GM21367 (cell line): ENCODE measurements around the gene HSPB7.
"Not testable (repeated sequence)": the region's sequence is repeated elsewhere in the genome, so short reads cannot be mapped to it uniquely, and the experiment has no call there.

Experiments
- ATAC-seq: cut with Tn5 transposase; IDR thresholded peaks from one replicate; pipeline ENCODE4 v1.9.1; 2021; ENCODE audit not compliant: unreplicated experiment

HSPB7 gene

DNA sequence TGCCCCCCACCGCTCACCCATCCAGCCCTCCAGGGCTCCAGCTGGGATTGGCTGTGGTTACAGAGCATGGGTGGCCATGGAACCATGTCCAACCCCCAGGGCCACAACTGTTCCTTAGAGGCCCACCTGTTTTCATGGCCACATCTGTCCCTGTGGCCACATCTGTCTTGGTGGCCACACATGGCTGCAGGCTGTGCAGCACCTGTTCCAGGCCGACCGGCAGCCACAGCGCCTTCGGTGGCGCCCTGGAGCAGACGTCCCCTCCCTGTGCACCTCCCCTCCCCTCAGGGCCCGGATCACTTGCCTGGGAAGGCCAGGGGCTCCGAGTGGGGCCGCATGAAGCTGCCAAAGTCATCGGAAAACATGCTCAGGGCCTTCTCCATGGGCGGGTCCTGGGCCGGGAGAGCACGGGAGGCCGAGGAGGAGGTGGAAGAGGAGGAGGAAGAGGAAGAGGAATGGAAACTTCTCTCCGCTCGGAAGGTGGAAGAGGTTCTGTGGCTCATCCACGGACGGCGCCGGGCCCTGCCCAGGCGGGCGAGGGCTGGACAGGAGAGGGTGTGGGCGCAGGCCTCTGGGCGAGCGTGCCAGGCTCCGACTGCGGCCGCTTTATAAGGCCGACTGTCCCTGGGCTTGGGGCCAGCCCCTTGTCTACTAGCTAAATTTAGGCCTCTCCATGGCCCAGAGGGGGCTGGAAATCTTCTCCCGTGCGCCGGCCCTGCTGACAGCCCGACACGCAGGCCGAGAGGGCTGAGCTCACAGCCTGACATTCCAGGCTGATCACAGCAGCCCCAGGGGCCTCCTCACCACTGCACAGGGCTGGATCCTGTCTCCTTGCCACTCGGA lies at the start of gene HSPB7:
Gene HSPB7 (minus strand): TSS at position 583 of the 843 bp plus-strand sequence. CDS start 80 bp downstream, at position 503.
- no peak for ATAC-seq

DNA sequence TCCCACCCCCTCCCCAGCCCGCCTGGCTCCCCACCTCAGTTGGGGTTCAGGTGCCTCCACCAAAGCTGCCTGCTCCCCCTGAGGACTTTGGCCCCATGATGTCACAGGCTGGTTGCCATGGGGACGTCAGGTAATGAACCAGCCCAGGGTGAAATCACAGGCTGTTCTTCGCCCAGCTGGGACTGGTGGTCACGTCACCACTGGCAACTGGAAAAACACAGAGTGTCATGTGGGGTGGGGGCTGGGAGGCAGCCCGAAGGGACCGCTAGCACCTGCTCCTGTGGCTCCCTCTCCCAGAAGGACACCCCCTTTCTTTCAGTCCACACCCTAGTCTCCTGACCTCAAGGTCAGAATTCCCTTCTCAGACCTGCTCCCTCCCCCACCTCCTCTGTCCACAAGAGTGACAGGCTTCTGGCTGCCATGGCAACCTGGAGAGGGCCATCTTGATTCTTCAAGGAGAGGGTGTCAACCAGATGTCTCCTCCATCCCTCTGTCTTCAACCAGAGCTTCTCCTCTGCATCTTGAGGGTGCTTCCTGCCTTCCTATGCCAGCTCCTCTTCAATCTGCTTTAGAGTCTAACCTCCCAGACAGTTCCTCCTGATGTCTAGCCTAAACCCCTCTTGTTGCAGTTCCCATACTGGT lies 49.4 kb upstream of the HSPB7 start:
- ATAC-seq, result no peak

DNA sequence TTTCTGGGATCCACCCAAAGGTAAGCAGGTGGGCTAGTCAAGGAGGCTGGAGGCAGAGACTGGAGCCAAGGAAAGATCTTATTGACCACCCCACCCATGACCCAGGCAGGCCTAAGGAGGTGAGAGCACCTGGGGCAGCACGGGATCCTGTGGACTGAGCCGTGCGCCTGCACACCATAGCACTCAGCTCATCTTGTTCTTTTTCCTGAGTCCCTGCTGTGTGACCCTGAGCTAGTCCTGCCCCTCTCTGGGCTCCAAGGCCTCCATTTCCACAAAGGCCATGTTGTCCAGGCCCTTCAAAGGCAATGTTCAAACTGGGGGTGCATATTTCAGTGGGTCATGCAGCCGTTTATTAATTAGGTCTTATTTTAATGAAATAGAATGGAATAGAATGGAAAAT lies 48.4 kb upstream of the HSPB7 start:
- ATAC-seq, result no peak

DNA sequence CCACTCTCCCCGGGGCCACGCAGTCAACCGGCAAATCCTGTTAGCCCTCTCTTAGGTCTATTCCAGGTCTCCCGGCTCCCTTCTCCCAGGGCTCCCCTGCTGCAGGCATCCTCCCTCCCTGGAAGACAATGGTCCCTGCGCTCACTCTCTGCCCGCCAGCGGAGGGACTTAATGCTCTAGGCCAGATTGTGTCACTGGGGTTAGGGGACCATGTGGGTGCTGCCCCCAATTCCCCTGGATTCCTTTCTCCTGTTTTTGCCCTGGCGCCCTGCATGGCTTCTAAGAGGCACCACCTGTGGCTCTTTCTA lies 47.4 kb upstream of the HSPB7 start:
- ATAC-seq, result no peak

DNA sequence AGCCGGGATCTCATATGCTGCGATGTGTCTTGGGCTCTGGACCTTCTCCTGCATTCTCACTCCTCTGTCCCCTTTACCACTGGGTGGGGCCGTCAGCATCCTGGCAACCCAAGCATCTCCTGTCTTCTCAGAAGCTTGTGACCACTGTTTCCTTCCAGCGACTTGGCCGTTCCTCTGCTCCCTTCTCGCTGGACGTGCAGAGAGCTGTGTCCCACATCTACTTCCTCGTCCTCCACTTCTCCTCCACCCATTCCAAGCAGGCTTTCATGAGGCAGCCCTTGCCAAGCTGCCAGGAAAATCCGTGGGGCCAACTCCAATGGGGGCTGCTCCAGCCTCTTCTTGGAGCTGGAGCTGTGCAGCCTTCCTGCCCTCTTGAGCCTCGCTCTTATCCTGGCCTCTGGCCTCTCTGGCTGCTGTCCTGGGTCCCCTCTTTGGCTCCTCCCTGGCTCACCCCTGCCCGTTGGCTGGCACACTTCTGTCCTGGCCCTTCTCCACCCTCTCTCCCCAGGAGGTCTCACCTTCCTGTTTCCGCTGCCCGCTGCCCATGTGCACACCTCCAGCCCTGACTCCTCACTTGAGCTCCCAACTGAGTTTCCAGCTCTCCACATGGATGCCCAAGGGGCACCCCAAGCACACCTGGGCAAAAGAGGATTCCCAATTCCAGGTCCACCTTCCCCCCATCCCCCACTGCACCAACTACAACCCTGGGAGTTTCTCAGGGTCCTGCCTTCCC lies 46.9 kb upstream of the HSPB7 start:
- ATAC-seq, result no peak

DNA sequence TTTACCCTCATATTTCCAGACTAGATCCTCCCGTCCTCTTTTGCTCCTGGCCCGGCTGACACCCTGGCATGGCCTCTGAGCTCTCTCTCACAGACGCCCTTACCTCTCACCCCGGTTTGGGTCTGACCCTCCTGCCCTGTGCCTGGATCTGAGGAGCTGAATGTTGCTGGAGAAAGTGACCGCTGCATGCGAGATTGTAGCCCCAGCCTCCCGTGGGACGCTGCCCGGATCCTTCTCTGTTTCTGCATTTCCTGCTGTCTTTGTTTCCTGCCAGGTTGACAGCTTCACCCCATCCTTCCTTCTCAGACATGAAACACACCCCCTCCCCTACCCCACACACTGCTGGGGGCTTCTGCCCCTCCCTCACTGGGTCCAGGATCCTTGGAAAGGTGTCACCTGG lies 46.1 kb upstream of the HSPB7 start:
- ATAC-seq, result no peak

DNA sequence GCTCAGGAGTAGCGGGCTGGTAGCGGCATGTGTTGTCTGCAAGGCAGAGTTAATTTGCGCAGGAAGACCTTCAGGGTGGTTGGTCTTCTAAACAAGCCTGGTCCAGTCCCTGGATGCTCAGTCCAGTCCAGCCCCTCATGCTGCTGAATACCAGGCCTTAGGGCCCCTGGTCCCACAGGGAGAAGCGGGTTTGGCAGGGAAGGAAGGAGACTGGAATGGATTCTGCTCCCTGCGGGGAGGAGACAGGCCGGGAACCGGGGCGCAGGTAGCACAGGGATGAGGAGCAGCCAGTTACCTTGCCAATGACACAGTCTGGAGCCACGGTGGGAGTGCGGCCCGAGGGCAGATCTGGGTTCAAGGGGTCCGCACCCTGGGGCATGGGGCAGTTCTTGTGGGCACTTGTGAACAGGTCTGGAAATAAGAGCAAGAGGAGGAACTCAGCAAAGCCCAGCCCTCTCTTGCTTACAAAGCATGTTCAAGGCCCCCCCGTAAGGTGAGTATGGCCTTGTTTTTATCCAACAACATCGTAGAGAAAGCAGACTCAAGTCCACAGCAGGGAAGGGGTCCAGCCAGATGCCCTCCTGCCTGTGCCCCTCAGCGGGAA lies 45.5 kb upstream of the HSPB7 start:
- no peak for ATAC-seq

DNA sequence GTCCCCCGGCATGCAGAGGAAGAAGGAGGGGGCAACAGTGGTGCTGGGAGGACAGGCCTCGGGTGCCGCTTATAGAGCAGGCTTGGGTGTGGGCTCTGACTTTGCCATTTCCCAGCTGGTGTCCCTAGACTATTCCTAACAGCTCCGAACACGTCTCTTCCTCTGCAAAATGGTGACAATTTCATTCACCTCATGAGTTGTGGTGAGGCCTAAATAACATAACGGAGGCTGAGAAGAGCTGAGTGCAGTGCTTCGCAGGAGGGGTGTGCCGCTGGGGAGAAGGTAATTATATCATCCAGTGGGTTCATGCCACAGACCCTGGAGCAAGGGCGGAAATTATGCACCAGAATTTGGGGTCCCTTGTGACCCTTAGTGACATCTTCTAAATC lies 44.8 kb upstream of the HSPB7 start:
- not testable (repeated sequence) for ATAC-seq

DNA sequence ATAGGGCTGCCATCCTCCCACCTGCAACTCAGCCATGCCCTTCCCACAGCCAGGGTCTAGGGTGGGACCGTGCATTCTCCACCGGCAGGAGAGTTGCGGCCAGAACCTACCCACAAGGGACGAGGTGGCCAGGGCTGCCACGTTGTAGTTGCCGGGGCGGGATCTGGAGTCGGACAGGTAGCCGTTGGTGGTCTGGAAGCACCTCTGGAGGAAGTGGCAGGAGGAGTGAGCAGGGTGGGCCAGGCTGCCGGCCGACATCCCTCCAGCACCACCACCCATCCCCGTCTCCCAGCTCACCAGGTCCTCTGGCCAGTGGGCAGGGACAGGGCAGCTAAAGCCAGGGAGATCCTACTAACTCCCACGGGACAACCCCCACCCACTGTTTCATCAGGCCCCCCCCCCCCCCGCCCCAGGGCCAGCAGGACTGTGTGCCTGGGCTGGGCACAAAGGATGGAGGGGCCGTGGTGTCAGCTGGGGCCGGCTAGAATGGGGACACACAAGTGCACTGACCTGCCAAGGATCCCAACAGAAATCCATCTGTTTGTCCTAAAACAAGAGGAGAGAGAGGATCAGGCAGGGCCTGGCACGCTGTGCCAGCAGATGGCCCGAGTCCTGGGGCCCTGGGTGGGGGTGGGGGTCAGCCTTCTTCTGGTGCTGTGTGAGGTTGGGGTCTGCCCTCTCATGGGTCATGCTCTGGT lies 44.3 kb upstream of the HSPB7 start:
- ATAC-seq, result not testable (repeated sequence)

DNA sequence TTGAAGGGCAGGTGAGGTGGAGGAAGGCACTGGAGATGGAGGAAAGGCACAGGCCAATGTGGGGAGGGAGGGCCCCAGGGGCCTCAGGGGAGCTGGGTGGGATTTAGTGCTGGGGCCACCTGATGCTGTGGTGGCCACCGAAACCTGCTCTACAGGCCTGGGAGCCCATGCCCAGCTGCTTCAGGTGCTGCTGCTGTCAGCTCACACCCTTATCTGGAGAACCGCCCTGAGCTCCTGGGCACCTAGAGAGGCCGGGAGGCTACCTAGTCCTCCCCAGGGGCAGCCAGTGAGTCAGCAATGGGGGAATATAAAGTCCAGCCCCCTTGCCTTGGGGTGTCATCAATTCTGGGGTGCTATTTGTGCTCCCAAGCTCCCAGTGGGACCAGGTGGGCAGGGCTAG lies 43.4 kb upstream of the HSPB7 start:
- ATAC-seq, result no peak

DNA sequence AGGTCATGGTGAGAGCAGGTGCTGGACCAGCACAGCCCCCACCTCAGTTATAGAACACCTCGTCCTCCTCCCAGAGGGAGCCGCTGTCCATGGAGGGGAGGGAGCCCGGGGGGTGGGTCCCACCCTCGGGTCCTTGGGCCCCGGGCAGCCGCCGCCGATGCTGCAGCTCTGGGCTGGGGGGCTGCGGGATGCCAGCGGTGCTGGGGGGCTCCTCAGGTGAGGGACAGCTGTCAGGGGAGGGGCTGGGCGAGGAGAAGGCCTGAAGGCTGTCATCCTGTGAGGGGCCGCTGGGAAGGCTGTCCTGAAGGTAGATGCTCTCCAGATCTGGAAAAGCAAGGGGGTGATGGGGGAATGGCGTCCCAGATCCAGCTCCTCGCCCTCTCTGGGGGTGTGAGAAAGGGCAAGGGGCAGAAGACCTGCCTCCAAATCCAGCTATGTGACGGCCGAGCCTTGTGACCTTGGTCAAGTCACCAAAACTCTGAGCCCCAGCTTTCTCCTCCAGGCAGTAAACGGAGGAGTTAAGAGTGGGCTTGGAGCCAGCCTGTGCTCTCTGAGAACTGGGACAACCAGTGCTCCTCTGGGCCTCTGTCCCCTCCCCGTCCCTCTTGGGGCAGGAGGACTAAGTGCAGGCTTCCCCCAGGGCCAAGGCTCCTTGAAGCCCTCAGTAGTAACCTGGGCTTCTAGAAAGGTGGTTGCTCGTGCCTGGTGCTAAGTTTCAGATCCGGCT lies 40.7 kb upstream of the HSPB7 start:
- ATAC-seq, result not testable (repeated sequence)

DNA sequence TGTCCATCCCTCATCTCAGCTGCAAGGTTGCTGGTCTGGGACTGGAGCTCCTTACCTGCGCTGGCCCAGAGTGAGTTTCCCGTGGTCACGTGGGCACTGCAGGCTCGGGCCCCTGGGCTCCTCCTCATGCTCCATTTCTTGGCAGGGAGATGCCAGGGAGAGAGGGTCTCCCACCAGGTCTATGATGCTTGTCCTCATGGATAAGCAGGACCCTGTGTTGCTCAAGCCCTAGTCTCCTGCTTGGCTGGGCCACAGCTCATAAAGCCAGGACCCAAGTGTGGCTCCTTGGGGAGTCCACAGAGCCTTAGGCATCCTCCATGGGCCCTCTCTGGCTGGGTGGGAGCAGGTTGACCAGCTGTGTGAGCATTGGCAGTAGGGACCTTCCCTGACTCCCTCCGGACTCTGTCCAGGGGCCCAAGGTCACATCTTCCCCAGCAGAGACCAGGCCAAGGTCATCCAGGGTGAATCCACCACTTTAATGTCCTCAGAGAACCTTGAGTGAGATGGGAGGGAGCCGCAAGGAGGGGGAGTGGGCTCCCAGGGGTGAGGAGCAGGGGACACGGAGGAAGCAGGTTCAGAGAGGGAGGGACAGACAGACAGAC lies 39.6 kb upstream of the HSPB7 start:
- not testable (repeated sequence) for ATAC-seq

DNA sequence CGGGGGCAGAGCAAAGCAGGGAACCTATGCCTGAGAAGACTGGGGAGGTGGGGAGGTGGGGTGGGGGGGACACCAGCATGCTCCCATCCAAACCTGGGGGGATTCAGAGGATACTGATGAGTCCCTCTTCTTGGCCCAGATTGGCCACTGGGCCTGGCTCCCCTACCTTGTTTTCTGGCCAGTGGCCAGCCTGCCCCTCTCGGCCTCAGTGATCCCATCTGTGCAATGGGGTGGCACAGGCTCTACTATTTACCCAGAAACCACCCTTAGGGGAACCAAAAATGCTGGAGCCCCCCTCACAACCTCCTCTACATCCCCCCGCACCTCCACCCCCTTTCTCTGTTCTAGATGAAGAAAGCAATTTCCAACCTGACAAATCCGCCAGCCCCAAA lies 38.7 kb upstream of the HSPB7 start:
- ATAC-seq, result not testable (repeated sequence)

DNA sequence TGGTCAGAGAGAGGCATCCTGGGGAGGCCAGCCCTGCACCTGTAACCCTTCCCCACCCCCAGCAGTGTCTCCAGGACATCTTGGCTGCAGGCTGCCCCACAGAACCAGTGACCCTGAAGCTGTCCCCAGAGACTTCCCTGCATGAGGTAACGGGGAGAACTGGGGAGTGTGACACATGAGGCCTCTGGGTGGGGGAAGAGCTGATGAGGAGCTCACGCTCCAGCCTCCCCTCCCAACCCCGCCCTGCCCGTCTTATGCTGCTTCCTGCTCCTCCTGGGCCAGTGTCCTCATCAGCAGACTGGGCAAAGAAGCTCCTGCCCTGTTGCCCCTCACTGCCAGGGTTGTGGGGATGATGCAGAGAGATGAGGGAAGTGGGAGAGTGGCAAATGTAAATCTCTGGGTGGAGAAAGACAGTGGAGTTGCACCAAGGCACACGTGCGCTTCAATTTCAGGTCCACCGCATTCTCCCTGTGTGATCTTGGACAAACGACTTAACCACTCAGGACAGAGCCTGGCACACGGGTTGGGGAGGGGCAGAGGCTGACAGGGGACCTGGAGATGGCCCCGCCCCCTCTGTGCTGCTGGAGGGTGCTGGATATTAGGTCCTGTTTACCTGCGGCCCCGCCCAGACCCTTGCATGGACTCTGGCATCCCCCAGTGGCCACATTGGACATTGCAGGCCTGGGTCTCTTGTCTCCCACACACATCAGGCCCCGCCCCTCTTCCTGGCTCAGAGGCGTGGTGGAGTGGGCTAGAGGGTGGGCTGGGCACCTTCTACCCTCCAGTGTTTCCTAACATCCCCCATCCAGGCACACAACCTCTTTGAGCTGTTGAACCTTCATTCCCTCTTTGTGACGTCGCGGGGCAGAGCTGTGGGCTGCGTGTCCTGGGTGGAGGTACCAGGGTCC lies 38.0 kb upstream of the HSPB7 start:
- ATAC-seq, result no peak

DNA sequence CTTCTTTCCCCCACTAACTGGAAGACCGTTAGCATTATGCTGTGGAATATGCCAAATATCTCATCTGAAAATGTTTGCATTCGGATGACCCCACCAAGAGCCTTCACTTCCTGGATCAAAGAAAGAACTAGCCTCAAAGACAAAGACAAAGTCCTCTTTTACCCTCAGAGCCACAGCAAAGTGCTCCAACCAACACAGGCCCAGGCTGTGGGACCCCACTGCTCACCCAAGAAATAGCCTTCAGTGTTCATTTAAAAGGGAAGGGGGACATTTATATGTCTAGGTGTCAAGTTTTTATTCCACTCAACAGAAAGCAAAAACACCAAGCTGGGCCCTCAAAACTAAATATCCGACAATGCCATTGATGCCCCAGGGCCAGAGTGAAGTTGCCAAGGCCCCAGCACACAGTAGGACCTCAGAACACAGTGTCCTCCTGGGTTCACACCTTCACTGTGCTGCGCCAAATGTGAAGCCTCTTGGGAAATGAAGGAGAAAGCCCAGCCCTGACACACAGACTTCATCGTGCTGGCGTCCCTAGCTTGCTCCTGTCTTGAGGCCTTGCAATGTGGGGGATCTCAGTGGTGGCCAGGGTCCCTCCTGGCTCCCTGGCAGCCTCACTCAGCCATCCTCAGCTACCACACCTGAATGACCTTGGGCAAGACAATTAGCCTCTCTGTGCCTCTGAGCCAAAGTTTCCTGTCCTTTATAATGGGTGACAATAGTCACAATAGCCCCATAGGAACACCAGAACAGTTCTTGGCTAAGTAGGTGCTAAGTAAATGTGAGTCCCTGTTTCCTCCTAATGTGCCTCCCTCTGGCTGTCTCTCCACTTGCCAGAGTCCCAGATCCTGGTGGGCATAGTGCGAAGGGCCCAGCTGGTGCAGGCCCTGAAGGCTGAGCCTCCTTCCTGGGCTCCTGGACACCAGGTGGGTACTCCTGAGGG lies 37.0 kb upstream of the HSPB7 start:
- no peak for ATAC-seq

DNA sequence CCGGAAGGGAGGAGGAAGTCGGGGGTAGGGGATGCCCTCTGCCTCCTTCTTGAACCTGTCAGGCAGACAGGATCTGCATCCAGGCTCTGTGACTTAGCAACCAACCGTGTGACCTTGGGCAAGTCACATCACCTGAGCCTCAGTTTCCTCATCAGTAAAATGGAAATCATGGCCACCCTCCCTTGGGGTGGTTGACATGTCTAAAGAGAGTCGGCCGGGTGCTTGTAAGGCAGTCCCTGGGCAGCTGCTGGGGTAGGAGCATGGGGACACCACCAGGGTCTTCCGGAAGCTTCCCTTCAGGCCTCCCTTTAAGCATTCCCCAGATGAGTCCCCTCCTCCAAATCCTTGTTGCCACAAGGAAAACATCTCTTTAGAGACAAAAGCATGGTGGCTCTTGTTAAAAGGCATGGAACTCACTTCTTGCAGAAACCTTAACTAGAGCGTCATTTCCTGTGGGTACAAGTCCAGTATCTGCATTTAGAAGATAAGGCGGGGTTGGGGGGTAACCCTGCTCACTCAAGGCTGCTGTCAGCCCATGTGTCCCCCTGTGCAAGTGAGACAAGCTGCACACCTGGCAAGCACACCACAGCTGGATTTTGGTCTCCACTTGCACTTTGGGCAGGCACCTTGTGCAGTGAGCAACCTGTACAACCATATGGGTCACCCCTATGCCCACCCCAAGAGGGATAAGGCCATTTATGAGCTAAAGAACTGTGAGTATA lies 36.1 kb upstream of the HSPB7 start:
- ATAC-seq, result no peak

DNA sequence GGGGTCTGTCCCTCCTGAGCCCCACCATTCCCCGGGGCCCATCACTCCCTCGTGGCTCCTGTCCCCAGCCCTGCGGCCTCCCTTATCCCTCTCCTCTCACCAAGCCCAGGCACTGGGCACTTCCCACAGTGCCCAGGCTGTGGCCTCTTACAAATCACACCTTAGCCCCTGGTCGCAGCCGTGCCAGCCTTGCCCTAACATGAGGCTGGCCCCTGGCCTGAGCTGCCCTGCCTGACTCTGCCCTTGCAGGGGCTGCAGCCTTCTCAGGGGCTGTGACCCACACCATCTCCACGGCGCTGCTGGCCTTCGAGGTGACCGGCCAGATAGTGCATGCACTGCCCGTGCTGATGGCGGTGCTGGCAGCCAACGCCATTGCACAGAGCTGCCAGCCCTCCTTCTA lies 34.1 kb upstream of the HSPB7 start:
- not testable (repeated sequence) for ATAC-seq
